GM23338 (cell line): Measurements from ENCODE around the gene SUN3. TPM values are rescaled to one million over a fixed set of nuclear protein-coding genes. Genes with fewer than 3 reads are reported as not detected.

Experiments used
- ATAC-seq: fragments of 200-7000 bp; cut with Tn5 transposase; 3 replicates; pipeline ENCODE4 v1.9.1; 2020
- DNase-seq: peaks from one replicate; pipeline ENCODE4 v3.0.0-alpha.2; 2015; ENCODE audit warnings: low spot score
- H2AFZ ChIP-seq: fragments of 200-600 bp; sonication (generic); 2 replicates; pipeline ENCODE4 v1.8.0; 2016; ENCODE audit warnings: antibody characterized with exemption, mild to moderate bottlenecking, moderate library complexity
- H3F3A ChIP-seq: fragments of 200-600 bp; sonication (generic); replicated peaks from 2 replicates; pipeline ENCODE4 v1.8.0; 2017; ENCODE audit warnings: antibody characterized with exemption, mixed run types, low read depth
- H3K27ac ChIP-seq: fragments of 200-600 bp; sonication (generic); 2 replicates; pipeline ENCODE4 v1.6.1; 2016; ENCODE audit warnings: low read depth
- H3K27me3 ChIP-seq: fragments of 200-600 bp; sonication (generic); 2 replicates; pipeline ENCODE4 v1.8.0; 2016; ENCODE audit warnings: mild to moderate bottlenecking, mixed run types, moderate library complexity; ENCODE audit not compliant: insufficient read depth
- H3K36me3 ChIP-seq: fragments of 200-600 bp; sonication (generic); 2 replicates; pipeline ENCODE4 v1.8.0; 2016; ENCODE audit warnings: mild to moderate bottlenecking; ENCODE audit not compliant: insufficient read depth
- H3K4me1 ChIP-seq: fragments of 200-600 bp; sonication (generic); 2 replicates; pipeline ENCODE4 v1.8.0; 2016; ENCODE audit warnings: mild to moderate bottlenecking, moderate library complexity; ENCODE audit not compliant: insufficient read depth
- H3K4me2 ChIP-seq: fragments of 200-600 bp; sonication (generic); 2 replicates; pipeline ENCODE4 v1.7.1; 2017; ENCODE audit warnings: mixed run types
- H3K4me3 ChIP-seq: fragments of 200-600 bp; sonication (generic); 2 replicates; pipeline ENCODE4 v1.6.1; 2016; ENCODE audit warnings: mixed run types
- H3K79me2 ChIP-seq: fragments of 200-600 bp; sonication (generic); replicated peaks from 2 replicates; pipeline ENCODE4 v1.8.0; 2017; ENCODE audit warnings: mild to moderate bottlenecking; ENCODE audit not compliant: insufficient read depth
- H3K9me2 ChIP-seq: fragments of 200-600 bp; sonication (generic); 2 replicates; pipeline ENCODE4 v1.8.0; 2017; ENCODE audit not compliant: insufficient read depth
- H4K20me1 ChIP-seq: fragments of 200-600 bp; sonication (generic); replicated peaks from 2 replicates; pipeline ENCODE4 v1.8.0; 2017; ENCODE audit warnings: mild to moderate bottlenecking; ENCODE audit not compliant: insufficient read depth
- H3K27ac Mint-ChIP-seq: 2 replicates; pipeline ENCODE4 v1.8.0; 2020; ENCODE audit warnings: inconsistent platforms, mild to moderate bottlenecking, moderate library complexity, mixed read lengths
- H3K27me3 Mint-ChIP-seq: 3 replicates; pipeline ENCODE4 v1.8.0; 2022; ENCODE audit warnings: low read depth, mild to moderate bottlenecking, moderate library complexity, mixed read lengths, inconsistent platforms; ENCODE audit not compliant: insufficient read depth, poor library complexity
- H3K36me3 Mint-ChIP-seq: 3 replicates; pipeline ENCODE4 v1.8.0; 2021; ENCODE audit warnings: low read depth, mild to moderate bottlenecking, inconsistent platforms, moderate library complexity, mixed read lengths
- H3K4me1 Mint-ChIP-seq: 3 replicates; pipeline ENCODE4 v1.8.0; 2020; ENCODE audit warnings: mild to moderate bottlenecking, inconsistent platforms, mixed read lengths
- H3K4me3 Mint-ChIP-seq: 3 replicates; pipeline ENCODE4 v1.8.0; 2021; ENCODE audit warnings: moderate library complexity, mild to moderate bottlenecking, inconsistent platforms, mixed read lengths
- H3K9me3 Mint-ChIP-seq: 3 replicates; pipeline ENCODE4 v1.8.0; 2020; ENCODE audit warnings: moderate library complexity, mild to moderate bottlenecking, inconsistent platforms, mixed read lengths
- CREB1 ChIP-seq: fragments of 250-450 bp; sonication (Bioruptor Pico); IDR thresholded peaks from 2 replicates; pipeline ENCODE4 v1.5.0; 2020; ENCODE audit warnings: low read depth, mild to moderate bottlenecking, moderate library complexity
- ETS1 ChIP-seq: IDR thresholded peaks from 2 replicates; pipeline ENCODE4 v1.6.1; 2016; ENCODE audit warnings: antibody characterized with exemption
- EZH2 ChIP-seq: fragments of 200-600 bp; sonication (generic); IDR thresholded peaks from one replicate; pipeline ENCODE4 v1.8.0; 2017; ENCODE audit warnings: antibody characterized with exemption, mild to moderate bottlenecking, low read depth; ENCODE audit not compliant: unreplicated experiment
- EZH2phosphoT487 ChIP-seq: fragments of 200-600 bp; sonication (generic); IDR thresholded peaks from one replicate; pipeline ENCODE4 v1.8.1; 2018; ENCODE audit warnings: antibody characterized with exemption; ENCODE audit not compliant: unreplicated experiment
- JUNB ChIP-seq: IDR thresholded peaks from one replicate; pipeline ENCODE4 v1.6.1; 2016; ENCODE audit warnings: antibody characterized with exemption; ENCODE audit not compliant: unreplicated experiment
- NANOG ChIP-seq: IDR thresholded peaks from 2 replicates; pipeline ENCODE4 v1.6.1; 2016; ENCODE audit warnings: antibody characterized with exemption, borderline replicate concordance
- POLR2AphosphoS5 ChIP-seq: IDR thresholded peaks from 2 replicates; pipeline ENCODE4 v1.6.1; 2016; ENCODE audit warnings: antibody characterized with exemption, low read depth
- STAT1 ChIP-seq: IDR thresholded peaks from one replicate; pipeline ENCODE4 v1.6.1; 2016; ENCODE audit warnings: antibody characterized with exemption; ENCODE audit not compliant: unreplicated experiment
- ZNF114 ChIP-seq: fragments of 250-450 bp; sonication (Bioruptor Pico); IDR thresholded peaks from 2 replicates; pipeline ENCODE4 v1.5.0; 2020; ENCODE audit warnings: mild to moderate bottlenecking, moderate library complexity
- ZNF331 ChIP-seq: fragments of 250-450 bp; sonication (Bioruptor Pico); IDR thresholded peaks from 2 replicates; pipeline ENCODE4 v1.5.0; 2020; ENCODE audit warnings: low read depth, mild to moderate bottlenecking, moderate library complexity
- polyA plus RNA-seq: library from polyadenylated mRNA; unstranded; fragments of >200 nt; fragmentation: Nextera tagmentation; extraction: Ambion mirVana; gene quantifications from 2 replicates; pipeline ENCODE4 v1.2.1, GENCODE V29; 2016
- total RNA-seq: library from RNA; depleted of rRNA; stranded (reverse); fragments of >200 nt; shearing (Covaris generic); gene quantifications from 2 replicates; pipeline ENCODE4 v1.2.3, GENCODE V29; 2014
- TF ChIP-seq, protein P1 (sequence below): fragments of 250-450 bp; sonication (Bioruptor Pico); IDR thresholded peaks from 2 replicates; pipeline ENCODE4 v1.5.0; 2020; ENCODE audit warnings: mild to moderate bottlenecking, moderate library complexity
- TF ChIP-seq, protein P2 (sequence below), 2 experiments: fragments of 200-600 bp in 1 of 2; sonication (generic) in 1 of 2; conservative IDR thresholded peaks; 2 replicates each; pipeline versions ENCODE4 v1.5.1 to v1.6.1; 2016 to 2017; ENCODE audit warnings: antibody characterized with exemption in 2 of 2, low read depth in 2 of 2, mild to moderate bottlenecking in 2 of 2, moderate library complexity in 1 of 2
- TF ChIP-seq, protein P3 (sequence below): IDR thresholded peaks from one replicate; pipeline ENCODE4 v1.6.1; 2018; ENCODE audit warnings: antibody characterized with exemption; ENCODE audit not compliant: unreplicated experiment

Gene SUN3
- total and polyA plus RNA-seq, 2 experiments from 2014 or later: 0.52 TPM; not detected in 1

DNA sequence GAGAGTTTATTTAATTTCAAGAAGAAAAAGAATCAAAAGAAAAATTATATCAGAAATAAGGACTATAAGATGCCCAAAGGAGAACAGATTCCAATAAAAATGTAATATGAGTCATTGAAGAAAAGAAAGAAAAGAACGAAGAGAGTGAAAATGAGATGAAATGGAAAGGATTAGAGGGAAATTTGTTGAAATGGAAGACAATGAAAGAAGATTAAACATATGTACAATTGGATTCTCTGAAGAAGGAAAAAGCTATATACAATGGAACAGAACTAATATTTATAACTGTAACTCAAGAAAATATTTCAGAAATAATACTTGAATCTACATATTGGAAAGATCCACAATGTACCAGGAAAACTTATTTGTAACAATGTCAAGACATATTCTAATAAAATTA, 35.1 kb upstream of the SUN3 start:
- H3K4me3 ChIP-seq: no peak overlapping the region
- no peaks in the 10 kb centered on the region for H3K79me2 ChIP-seq
- no peaks in the 10 kb centered on the region for H3F3A ChIP-seq
- ATAC-seq (no peak), DNase-seq (no peak)
- H3K4me2 ChIP-seq: no peak overlapping the region
- no peak overlapping the region for H3K27ac ChIP-seq
- no peak overlapping the region for H3K4me3 Mint-ChIP-seq
- H3K4me1 Mint-ChIP-seq: no peaks in the 10 kb centered on the region
- no peak for TF ChIP-seq EZH2phosphoT487
- no peak for TF ChIP-seq STAT1
- no peak for TF ChIP-seq POLR2AphosphoS5
- TF ChIP-seq, protein P1, sequence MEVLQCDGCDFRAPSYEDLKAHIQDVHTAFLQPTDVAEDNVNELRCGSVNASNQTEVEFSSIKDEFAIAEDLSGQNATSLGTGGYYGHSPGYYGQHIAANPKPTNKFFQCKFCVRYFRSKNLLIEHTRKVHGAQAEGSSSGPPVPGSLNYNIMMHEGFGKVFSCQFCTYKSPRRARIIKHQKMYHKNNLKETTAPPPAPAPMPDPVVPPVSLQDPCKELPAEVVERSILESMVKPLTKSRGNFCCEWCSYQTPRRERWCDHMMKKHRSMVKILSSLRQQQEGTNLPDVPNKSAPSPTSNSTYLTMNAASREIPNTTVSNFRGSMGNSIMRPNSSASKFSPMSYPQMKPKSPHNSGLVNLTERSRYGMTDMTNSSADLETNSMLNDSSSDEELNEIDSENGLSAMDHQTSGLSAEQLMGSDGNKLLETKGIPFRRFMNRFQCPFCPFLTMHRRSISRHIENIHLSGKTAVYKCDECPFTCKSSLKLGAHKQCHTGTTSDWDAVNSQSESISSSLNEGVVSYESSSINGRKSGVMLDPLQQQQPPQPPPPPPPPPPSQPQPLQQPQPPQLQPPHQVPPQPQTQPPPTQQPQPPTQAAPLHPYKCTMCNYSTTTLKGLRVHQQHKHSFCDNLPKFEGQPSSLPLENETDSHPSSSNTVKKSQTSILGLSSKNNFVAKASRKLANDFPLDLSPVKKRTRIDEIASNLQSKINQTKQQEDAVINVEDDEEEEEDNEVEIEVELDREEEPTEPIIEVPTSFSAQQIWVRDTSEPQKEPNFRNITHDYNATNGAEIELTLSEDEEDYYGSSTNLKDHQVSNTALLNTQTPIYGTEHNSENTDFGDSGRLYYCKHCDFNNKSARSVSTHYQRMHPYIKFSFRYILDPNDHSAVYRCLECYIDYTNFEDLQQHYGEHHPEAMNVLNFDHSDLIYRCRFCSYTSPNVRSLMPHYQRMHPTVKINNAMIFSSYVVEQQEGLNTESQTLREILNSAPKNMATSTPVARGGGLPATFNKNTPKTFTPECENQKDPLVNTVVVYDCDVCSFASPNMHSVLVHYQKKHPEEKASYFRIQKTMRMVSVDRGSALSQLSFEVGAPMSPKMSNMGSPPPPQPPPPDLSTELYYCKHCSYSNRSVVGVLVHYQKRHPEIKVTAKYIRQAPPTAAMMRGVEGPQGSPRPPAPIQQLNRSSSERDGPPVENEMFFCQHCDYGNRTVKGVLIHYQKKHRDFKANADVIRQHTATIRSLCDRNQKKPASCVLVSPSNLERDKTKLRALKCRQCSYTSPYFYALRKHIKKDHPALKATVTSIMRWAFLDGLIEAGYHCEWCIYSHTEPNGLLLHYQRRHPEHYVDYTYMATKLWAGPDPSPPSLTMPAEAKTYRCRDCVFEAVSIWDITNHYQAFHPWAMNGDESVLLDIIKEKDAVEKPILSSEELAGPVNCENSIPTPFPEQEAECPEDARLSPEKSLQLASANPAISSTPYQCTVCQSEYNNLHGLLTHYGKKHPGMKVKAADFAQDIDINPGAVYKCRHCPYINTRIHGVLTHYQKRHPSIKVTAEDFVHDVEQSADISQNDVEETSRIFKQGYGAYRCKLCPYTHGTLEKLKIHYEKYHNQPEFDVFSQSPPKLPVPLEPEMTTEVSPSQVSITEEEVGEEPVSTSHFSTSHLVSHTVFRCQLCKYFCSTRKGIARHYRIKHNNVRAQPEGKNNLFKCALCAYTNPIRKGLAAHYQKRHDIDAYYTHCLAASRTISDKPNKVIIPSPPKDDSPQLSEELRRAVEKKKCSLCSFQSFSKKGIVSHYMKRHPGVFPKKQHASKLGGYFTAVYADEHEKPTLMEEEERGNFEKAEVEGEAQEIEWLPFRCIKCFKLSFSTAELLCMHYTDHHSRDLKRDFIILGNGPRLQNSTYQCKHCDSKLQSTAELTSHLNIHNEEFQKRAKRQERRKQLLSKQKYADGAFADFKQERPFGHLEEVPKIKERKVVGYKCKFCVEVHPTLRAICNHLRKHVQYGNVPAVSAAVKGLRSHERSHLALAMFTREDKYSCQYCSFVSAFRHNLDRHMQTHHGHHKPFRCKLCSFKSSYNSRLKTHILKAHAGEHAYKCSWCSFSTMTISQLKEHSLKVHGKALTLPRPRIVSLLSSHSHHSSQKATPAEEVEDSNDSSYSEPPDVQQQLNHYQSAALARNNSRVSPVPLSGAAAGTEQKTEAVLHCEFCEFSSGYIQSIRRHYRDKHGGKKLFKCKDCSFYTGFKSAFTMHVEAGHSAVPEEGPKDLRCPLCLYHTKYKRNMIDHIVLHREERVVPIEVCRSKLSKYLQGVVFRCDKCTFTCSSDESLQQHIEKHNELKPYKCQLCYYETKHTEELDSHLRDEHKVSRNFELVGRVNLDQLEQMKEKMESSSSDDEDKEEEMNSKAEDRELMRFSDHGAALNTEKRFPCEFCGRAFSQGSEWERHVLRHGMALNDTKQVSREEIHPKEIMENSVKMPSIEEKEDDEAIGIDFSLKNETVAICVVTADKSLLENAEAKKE (CRISPR knock-in tag): no peak
- no peak for TF ChIP-seq EZH2
- TF ChIP-seq ETS1: no peak
- TF ChIP-seq ZNF331: no peak
- no peak for TF ChIP-seq NANOG
- TF ChIP-seq ZNF114 (CRISPR knock-in tag): no peak
- TF ChIP-seq, protein P2, sequence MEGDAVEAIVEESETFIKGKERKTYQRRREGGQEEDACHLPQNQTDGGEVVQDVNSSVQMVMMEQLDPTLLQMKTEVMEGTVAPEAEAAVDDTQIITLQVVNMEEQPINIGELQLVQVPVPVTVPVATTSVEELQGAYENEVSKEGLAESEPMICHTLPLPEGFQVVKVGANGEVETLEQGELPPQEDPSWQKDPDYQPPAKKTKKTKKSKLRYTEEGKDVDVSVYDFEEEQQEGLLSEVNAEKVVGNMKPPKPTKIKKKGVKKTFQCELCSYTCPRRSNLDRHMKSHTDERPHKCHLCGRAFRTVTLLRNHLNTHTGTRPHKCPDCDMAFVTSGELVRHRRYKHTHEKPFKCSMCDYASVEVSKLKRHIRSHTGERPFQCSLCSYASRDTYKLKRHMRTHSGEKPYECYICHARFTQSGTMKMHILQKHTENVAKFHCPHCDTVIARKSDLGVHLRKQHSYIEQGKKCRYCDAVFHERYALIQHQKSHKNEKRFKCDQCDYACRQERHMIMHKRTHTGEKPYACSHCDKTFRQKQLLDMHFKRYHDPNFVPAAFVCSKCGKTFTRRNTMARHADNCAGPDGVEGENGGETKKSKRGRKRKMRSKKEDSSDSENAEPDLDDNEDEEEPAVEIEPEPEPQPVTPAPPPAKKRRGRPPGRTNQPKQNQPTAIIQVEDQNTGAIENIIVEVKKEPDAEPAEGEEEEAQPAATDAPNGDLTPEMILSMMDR (conservative IDR thresholded peaks at IDR 0.05; ENCODE audit: low read depth in 2 of 2): no peak
- TF ChIP-seq CREB1 (CRISPR knock-in tag): no peak
- TF ChIP-seq, protein P3, sequence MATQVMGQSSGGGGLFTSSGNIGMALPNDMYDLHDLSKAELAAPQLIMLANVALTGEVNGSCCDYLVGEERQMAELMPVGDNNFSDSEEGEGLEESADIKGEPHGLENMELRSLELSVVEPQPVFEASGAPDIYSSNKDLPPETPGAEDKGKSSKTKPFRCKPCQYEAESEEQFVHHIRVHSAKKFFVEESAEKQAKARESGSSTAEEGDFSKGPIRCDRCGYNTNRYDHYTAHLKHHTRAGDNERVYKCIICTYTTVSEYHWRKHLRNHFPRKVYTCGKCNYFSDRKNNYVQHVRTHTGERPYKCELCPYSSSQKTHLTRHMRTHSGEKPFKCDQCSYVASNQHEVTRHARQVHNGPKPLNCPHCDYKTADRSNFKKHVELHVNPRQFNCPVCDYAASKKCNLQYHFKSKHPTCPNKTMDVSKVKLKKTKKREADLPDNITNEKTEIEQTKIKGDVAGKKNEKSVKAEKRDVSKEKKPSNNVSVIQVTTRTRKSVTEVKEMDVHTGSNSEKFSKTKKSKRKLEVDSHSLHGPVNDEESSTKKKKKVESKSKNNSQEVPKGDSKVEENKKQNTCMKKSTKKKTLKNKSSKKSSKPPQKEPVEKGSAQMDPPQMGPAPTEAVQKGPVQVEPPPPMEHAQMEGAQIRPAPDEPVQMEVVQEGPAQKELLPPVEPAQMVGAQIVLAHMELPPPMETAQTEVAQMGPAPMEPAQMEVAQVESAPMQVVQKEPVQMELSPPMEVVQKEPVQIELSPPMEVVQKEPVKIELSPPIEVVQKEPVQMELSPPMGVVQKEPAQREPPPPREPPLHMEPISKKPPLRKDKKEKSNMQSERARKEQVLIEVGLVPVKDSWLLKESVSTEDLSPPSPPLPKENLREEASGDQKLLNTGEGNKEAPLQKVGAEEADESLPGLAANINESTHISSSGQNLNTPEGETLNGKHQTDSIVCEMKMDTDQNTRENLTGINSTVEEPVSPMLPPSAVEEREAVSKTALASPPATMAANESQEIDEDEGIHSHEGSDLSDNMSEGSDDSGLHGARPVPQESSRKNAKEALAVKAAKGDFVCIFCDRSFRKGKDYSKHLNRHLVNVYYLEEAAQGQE: no peak
- no peak for TF ChIP-seq JUNB
- no peaks in the 10 kb centered on the region for H3K36me3 Mint-ChIP-seq
- H2AFZ ChIP-seq: no peak overlapping the region
- H3K9me2 ChIP-seq: no peaks in the 10 kb centered on the region
- H3K27me3 Mint-ChIP-seq: peaks cover 1% of the 10 kb centered on the region
- no peaks in the 10 kb centered on the region for H4K20me1 ChIP-seq
- H3K36me3 ChIP-seq: no peaks in the 10 kb centered on the region
- H3K9me3 Mint-ChIP-seq: peaks cover 3% of the 10 kb centered on the region; the same call in 2 of the 3 replicates
- no peaks in the 10 kb centered on the region for H3K27me3 ChIP-seq
- no peak overlapping the region for H3K27ac Mint-ChIP-seq
- H3K4me1 ChIP-seq: no peaks in the 10 kb centered on the region
